Activated effector memory CD4-positive, alpha-beta T cell treated with Interleukin-2 at 50 U/mL for 16 hours (primary cell): ENCODE results near the gene OSBPL1A.
A peak's percentile ranks its signal among the peaks of the same experiment; 100 is the strongest.
"Not testable (repeated sequence)": the region's sequence is repeated elsewhere in the genome, so short reads cannot be mapped to it uniquely, and the experiment has no call there.

Experiments
- DNase-seq: peaks from one replicate; pipeline ENCODE4 v3.0.0-alpha.2; 2020

The OSBPL1A gene

GRCh38 chr18:24176727-24177416 is 220.8 kb downstream of the OSBPL1A start:
- no peak for DNase-seq

GRCh38 chr18:24173997-24174396 is 223.6 kb downstream of the OSBPL1A start:
- DNase-seq, result no peak

- DNase-seq, result no peak
These were observed 227.3 kb downstream of the OSBPL1A start for GRCh38 chr18:24170360-24170759.

GRCh38 chr18:24168496-24168895 is 229.1 kb downstream of the OSBPL1A start:
- no peak for DNase-seq

- no peak for DNase-seq
These were observed 236.3 kb downstream of the OSBPL1A start for GRCh38 chr18:24161304-24161703.

- DNase-seq, result no peak
These were observed 237.5 kb downstream of the OSBPL1A start for GRCh38 chr18:24160086-24160485.

GRCh38 chr18:24157855-24158254 is 239.8 kb downstream of the OSBPL1A start:
- no peak for DNase-seq

GRCh38 chr18:24153397-24153796 is 244.2 kb downstream of the OSBPL1A start:
- DNase-seq, result no peak

- not testable (repeated sequence) for DNase-seq
These were observed 248.0 kb downstream of the OSBPL1A start for GRCh38 chr18:24149591-24149990.

- DNase-seq, result no peak
These were observed 255.2 kb downstream of the OSBPL1A start for GRCh38 chr18:24142376-24142775.

GRCh38 chr18:24140697-24141096 is 256.9 kb downstream of the OSBPL1A start:
- no peak for DNase-seq

- DNase-seq, result peak; percentile 65
These were observed 258.6 kb downstream of the OSBPL1A start, which contains the start of gene CABYR for GRCh38 chr18:24138789-24139616. Gene CABYR, plus strand, starts transcription at chr18:24139062. Its CDS starts 4,053 bp downstream, at chr18:24143115.

- DNase-seq, result no peak
These were observed 259.2 kb downstream of the OSBPL1A start for GRCh38 chr18:24138409-24138788.

GRCh38 chr18:24136967-24137373 is 260.7 kb downstream of the OSBPL1A start:
- DNase-seq, result no peak

GRCh38 chr18:24130494-24130893 is 267.1 kb downstream of the OSBPL1A start:
- no peak for DNase-seq

GRCh38 chr18:24128700-24129099 is 268.9 kb downstream of the OSBPL1A start:
- no peak for DNase-seq

- no peak for DNase-seq
These were observed 269.9 kb downstream of the OSBPL1A start for GRCh38 chr18:24127735-24128134.

GRCh38 chr18:24126155-24126961 is 271.3 kb downstream of the OSBPL1A start:
- no peak for DNase-seq

- DNase-seq, result no peak
These were observed 276.0 kb downstream of the OSBPL1A start for GRCh38 chr18:24121625-24122024.

- DNase-seq, result no peak
These were observed 276.9 kb downstream of the OSBPL1A start for GRCh38 chr18:24120676-24121075.

- peak; percentile 58 for DNase-seq
These were observed 278.7 kb downstream of the OSBPL1A start for GRCh38 chr18:24118750-24119577.

- no peak for DNase-seq
These were observed 282.0 kb downstream of the OSBPL1A start for GRCh38 chr18:24115628-24116027.
